MM.1S (cell line): Measurements from ENCODE around the gene DNTT.

Experiments used
- DNase-seq: peaks from one replicate; pipeline ENCODE4 v3.0.0-alpha.2; 2015
- H2AFZ ChIP-seq: fragments of 300-600 bp; sonication (generic); 2 replicates; pipeline ENCODE4 v1.6.0; 2016; ENCODE audit warnings: antibody characterized with exemption, low read length
- H3F3A ChIP-seq: fragments of 300-600 bp; sonication (generic); 2 replicates; pipeline ENCODE4 v1.6.1; 2016; ENCODE audit warnings: mild to moderate bottlenecking, antibody characterized with exemption, low read length, moderate library complexity, mixed read lengths; ENCODE audit not compliant: insufficient read depth
- H3K27ac ChIP-seq: fragments of 300-600 bp; sonication (generic); 2 replicates; pipeline ENCODE4 v1.5.1; 2016; ENCODE audit warnings: mild to moderate bottlenecking, low read length
- H3K27me3 ChIP-seq: fragments of 300-600 bp; sonication (generic); replicated peaks from 2 replicates; pipeline ENCODE4 v1.6.0; 2016; ENCODE audit warnings: low read length; ENCODE audit not compliant: insufficient read depth
- H3K36me3 ChIP-seq: fragments of 300-600 bp; sonication (generic); replicated peaks from 2 replicates; pipeline ENCODE4 v1.6.1; 2016; ENCODE audit warnings: mild to moderate bottlenecking, low read length, mixed read lengths; ENCODE audit not compliant: insufficient read depth
- H3K4me1 ChIP-seq: fragments of 300-600 bp; sonication (generic); 2 replicates; pipeline ENCODE4 v1.6.1; 2016; ENCODE audit warnings: low read length, mixed read lengths
- H3K4me2 ChIP-seq: fragments of 300-600 bp; sonication (generic); 2 replicates; pipeline ENCODE4 v1.6.0; 2016; ENCODE audit warnings: low read depth, low read length
- H3K4me3 ChIP-seq: fragments of 300-600 bp; sonication (generic); 2 replicates; pipeline ENCODE4 v1.5.1; 2016; ENCODE audit warnings: low read length, mixed read lengths
- H3K79me2 ChIP-seq: fragments of 300-600 bp; sonication (generic); 2 replicates; pipeline ENCODE4 v1.6.1; 2016; ENCODE audit warnings: mixed run types, low read length, mixed read lengths
- H3K9ac ChIP-seq: fragments of 300-600 bp; sonication (generic); 2 replicates; pipeline ENCODE4 v1.6.1; 2016; ENCODE audit warnings: low read length, mixed read lengths
- H3K9me2 ChIP-seq: fragments of 300-600 bp; sonication (generic); replicated peaks from 2 replicates; pipeline ENCODE4 v1.6.1; 2016; ENCODE audit warnings: mild to moderate bottlenecking, low read length, mixed read lengths; ENCODE audit not compliant: insufficient read depth
- H3K9me3 ChIP-seq: fragments of 300-600 bp; sonication (generic); replicated peaks from 2 replicates; pipeline ENCODE4 v1.6.1; 2016; ENCODE audit warnings: mild to moderate bottlenecking, low read length, mixed read lengths; ENCODE audit not compliant: insufficient read depth
- H4K20me1 ChIP-seq: fragments of 300-600 bp; sonication (generic); 2 replicates; pipeline ENCODE4 v1.6.1; 2016; ENCODE audit warnings: mild to moderate bottlenecking, low read length, moderate library complexity, mixed read lengths; ENCODE audit not compliant: insufficient read depth
- CTCF ChIP-seq: fragments of 300-600 bp; sonication (generic); IDR thresholded peaks from 2 replicates; pipeline ENCODE4 v1.5.1; 2016; ENCODE audit warnings: antibody characterized with exemption, low read length, mixed read lengths
- EZH2 ChIP-seq: fragments of 300-600 bp; sonication (generic); optimal IDR thresholded peaks from 2 replicates; pipeline ENCODE3; 2017; ENCODE audit warnings: low read depth, mild to moderate bottlenecking, antibody characterized with exemption, low read length, mixed read lengths
- EZH2phosphoT487 ChIP-seq: fragments of 300-600 bp; sonication (generic); IDR thresholded peaks from 2 replicates; pipeline ENCODE4 v1.6.1; 2018; ENCODE audit warnings: antibody characterized with exemption, low read length

DNTT gene

GRCh38 chr10:96358851-96359540 lies 54.8 kb downstream of the DNTT start, which contains the start of gene OPALIN:
Gene OPALIN (minus strand): TSS chr10:96359002. CDS start chr10:96358896, 106 bp downstream.
- no peak for DNase-seq
- H2AFZ ChIP-seq: no peak within 1 kb of the TSS
- no peaks in the 10 kb centered on the region for H3K36me3 ChIP-seq
- TF ChIP-seq EZH2 (no peak), EZH2phosphoT487 (no peak), CTCF (no peak)
- H3K79me2 ChIP-seq: no peaks in the 10 kb centered on the region
- H3K27me3 ChIP-seq: no peaks in the 10 kb centered on the region
- H3K4me1 ChIP-seq: no peaks in the 10 kb centered on the region
- no peak within 1 kb of the TSS for H3K4me3 ChIP-seq
- no peaks in the 10 kb centered on the region for H3K9me2 ChIP-seq
- no peak within 1 kb of the TSS for H3K4me2 ChIP-seq
- H3K27ac ChIP-seq: no peak within 1 kb of the TSS
- H3K9me3 ChIP-seq: no peaks in the 10 kb centered on the region
- no peak within 1 kb of the TSS for H3K9ac ChIP-seq
- no peaks in the 10 kb centered on the region for H3F3A ChIP-seq
- no peaks in the 10 kb centered on the region for H4K20me1 ChIP-seq

- Histone ChIP-seq H3K9ac (no peak overlapping the region), H3K9me2 (no peaks in the 10 kb centered on the region), H3K9me3 (no peaks in the 10 kb centered on the region), H2AFZ (no peak overlapping the region), H3K79me2 (no peaks in the 10 kb centered on the region), H4K20me1 (no peaks in the 10 kb centered on the region), H3K27ac (no peak overlapping the region), H3K4me3 (no peak overlapping the region), H3K27me3 (no peaks in the 10 kb centered on the region), H3K36me3 (no peaks in the 10 kb centered on the region), H3F3A (no peaks in the 10 kb centered on the region), H3K4me2 (no peak overlapping the region), H3K4me1 (no peaks in the 10 kb centered on the region)
- DNase-seq: no peak
- no peak for TF ChIP-seq EZH2phosphoT487
- no peak for TF ChIP-seq EZH2
- no peak for TF ChIP-seq CTCF
Measured at GRCh38 chr10:96359616-96360015, 55.4 kb downstream of the DNTT start.

GRCh38 chr10:96360331-96360730 lies 56.1 kb downstream of the DNTT start:
- H3K9me2 ChIP-seq: no peaks in the 10 kb centered on the region
- H3K9ac ChIP-seq: no peak overlapping the region
- H3F3A ChIP-seq: no peaks in the 10 kb centered on the region
- no peak overlapping the region for H3K27ac ChIP-seq
- H3K9me3 ChIP-seq: no peaks in the 10 kb centered on the region
- no peaks in the 10 kb centered on the region for H3K79me2 ChIP-seq
- H3K4me3 ChIP-seq: no peak overlapping the region
- no peak overlapping the region for H3K4me2 ChIP-seq
- H3K4me1 ChIP-seq: no peaks in the 10 kb centered on the region
- H4K20me1 ChIP-seq: no peaks in the 10 kb centered on the region
- TF ChIP-seq EZH2 (no peak), CTCF (no peak), EZH2phosphoT487 (no peak)
- H3K36me3 ChIP-seq: no peaks in the 10 kb centered on the region
- no peak overlapping the region for H2AFZ ChIP-seq
- DNase-seq: no peak
- no peaks in the 10 kb centered on the region for H3K27me3 ChIP-seq
